Stomach (tissue), 9 donors: ENCODE results near the gene LMF2. TPM values are rescaled to one million over a fixed set of nuclear protein-coding genes. Genes with fewer than 3 reads are reported as not detected.
A peak's percentile ranks its signal among the peaks of the same experiment; 100 is the strongest.

ENCODE experiments used
- DNase-seq, 2 donors: peaks; one replicate each; pipeline versions ENCODE4 v3.0.0 to v3.0.0-alpha.2; 2013 to 2019
- H3K27ac ChIP-seq, 5 donors: fragments of 200-600 bp in 4 of 5; sonication (generic) in 4 of 5; one replicate each; pipeline ENCODE4 v1.5.1; 2013 to 2019; ENCODE audit warnings: mild to moderate bottlenecking in 1 of 5, moderate library complexity in 1 of 5
- H3K27me3 ChIP-seq, 3 donors: fragments of 200-600 bp; sonication (generic); one replicate each; pipeline ENCODE4 v1.5.1; 2017 to 2019; ENCODE audit warnings: mixed run types in 1 of 3
- H3K36me3 ChIP-seq, 4 donors: fragments of 200-600 bp; sonication (generic); 1 replicate in 3 of 4; 2 replicates in 1 of 4; pipeline ENCODE4 v1.5.1; 2016 to 2019
- H3K4me1 ChIP-seq, 4 donors: fragments of 200-600 bp; sonication (generic); one replicate each; pipeline ENCODE4 v1.5.1; 2016 to 2019
- H3K4me3 ChIP-seq, 4 donors: fragments of 200-600 bp; sonication (generic) in 3 of 4; one replicate each; pipeline ENCODE4 v1.5.1; 2016 to 2019; ENCODE audit warnings: mild to moderate bottlenecking in 1 of 4
- H3K9me3 ChIP-seq, 4 donors: fragments of 200-600 bp; sonication (generic); one replicate each; pipeline ENCODE4 v1.5.1; 2016 to 2019
- EP300 ChIP-seq: sonication (generic); formaldehyde crosslinking; IDR thresholded peaks from one replicate; pipeline ENCODE4 v1.6.1; 2017; ENCODE audit warnings: antibody characterized with exemption
- POLR2A ChIP-seq, 4 donors: fragments of 450-650 bp; IDR thresholded peaks; one replicate each; pipeline ENCODE4 v1.6.1; 2016; ENCODE audit warnings: antibody characterized with exemption in 4 of 4, control low read depth in 2 of 4, mild to moderate bottlenecking in 1 of 4, moderate library complexity in 1 of 4
- POLR2AphosphoS5 ChIP-seq, 3 donors: sonication (generic); formaldehyde crosslinking; IDR thresholded peaks; one replicate each; pipeline ENCODE4 v1.6.1; 2016; ENCODE audit warnings: antibody characterized with exemption in 3 of 3
- WGBS, 5 donors: extraction: QIAGEN DNeasy Blood & Tissue Kit in 3 of 5; methylation state at CpG; one replicate each; pipeline versions ENCODE4 v1.1.5 to v1.1.7; 2013 to 2018; 5-methylcytosine and 5-hydroxymethylcytosine counted together
- intact Hi-C: fragments of 100-400 bp; cut with DNase I; formaldehyde crosslinking; loops from one replicate; pipeline ENCODE4 v1.15.1; 2023; ENCODE audit warnings: low total_unique reads
- polyA plus RNA-seq, 3 donors: library from polyadenylated mRNA; stranded (reverse); fragments of 200-250 nt; gene quantifications; one replicate each; pipeline ENCODE4 v1.2.3, GENCODE V29; 2013
- total RNA-seq, 5 donors: library from RNA; depleted of rRNA; stranded (reverse); fragments of >200 nt; gene quantifications; one replicate each; pipeline versions ENCODE4 v1.1.0 to v1.2.3, GENCODE V29; 2014 to 2016
- TF ChIP-seq, protein P1 (sequence below), 7 experiments: fragments of 450-650 bp in 4 of 7; fragments of 200-600 bp in 3 of 7; sonication (generic) in 3 of 7; IDR thresholded peaks; one replicate each; pipeline ENCODE4 v1.5.1; 2016 to 2019; ENCODE audit warnings: antibody characterized with exemption in 7 of 7, control low read depth in 2 of 7, mild to moderate bottlenecking in 1 of 7
- donor health status: healthy with polysubstance abuse.
- donor health status: Bipolar disorder and iron deficiency.
- donor health status: healthy.

LMF2 gene
- total and polyA plus RNA-seq, 8 donors: 11.9 to 212 (median 52.9) TPM

GRCh38 chr22:50474710-50475651 lies 32.5 kb downstream of the LMF2 start, which contains the start of gene SBF1:
Gene SBF1 (minus strand): TSS chr22:50475035. CDS start chr22:50474840, 195 bp downstream.
- Histone ChIP-seq H3K36me3 (no peaks in the 10 kb centered on the region), H3K4me3 (peak within 1 kb of the TSS; percentile 83 to 99 (median 98)), H3K27me3 (peaks cover 0 to 15% (median 0%) of the 10 kb centered on the region in 3 donors), H3K9me3 (no peaks in the 10 kb centered on the region), H3K27ac (peak within 1 kb of the TSS; percentile 81 to 93 (median 87)), H3K4me1 (peaks cover 44 to 52% (median 50%) of the 10 kb centered on the region in 4 donors)
- TF ChIP-seq EP300 (no peak), POLR2AphosphoS5 (IDR thresholded peaks at IDR 0.05) (peak; percentile 26 to 72 (median 42))
- 1 to 4% (median 2%) methylated on average over 32 to 97 of the region's 97 CpGs for WGBS, 5 donors
- DNase-seq: peak; percentile 96 to 98
- intact Hi-C loops: no loop called here

DNA sequence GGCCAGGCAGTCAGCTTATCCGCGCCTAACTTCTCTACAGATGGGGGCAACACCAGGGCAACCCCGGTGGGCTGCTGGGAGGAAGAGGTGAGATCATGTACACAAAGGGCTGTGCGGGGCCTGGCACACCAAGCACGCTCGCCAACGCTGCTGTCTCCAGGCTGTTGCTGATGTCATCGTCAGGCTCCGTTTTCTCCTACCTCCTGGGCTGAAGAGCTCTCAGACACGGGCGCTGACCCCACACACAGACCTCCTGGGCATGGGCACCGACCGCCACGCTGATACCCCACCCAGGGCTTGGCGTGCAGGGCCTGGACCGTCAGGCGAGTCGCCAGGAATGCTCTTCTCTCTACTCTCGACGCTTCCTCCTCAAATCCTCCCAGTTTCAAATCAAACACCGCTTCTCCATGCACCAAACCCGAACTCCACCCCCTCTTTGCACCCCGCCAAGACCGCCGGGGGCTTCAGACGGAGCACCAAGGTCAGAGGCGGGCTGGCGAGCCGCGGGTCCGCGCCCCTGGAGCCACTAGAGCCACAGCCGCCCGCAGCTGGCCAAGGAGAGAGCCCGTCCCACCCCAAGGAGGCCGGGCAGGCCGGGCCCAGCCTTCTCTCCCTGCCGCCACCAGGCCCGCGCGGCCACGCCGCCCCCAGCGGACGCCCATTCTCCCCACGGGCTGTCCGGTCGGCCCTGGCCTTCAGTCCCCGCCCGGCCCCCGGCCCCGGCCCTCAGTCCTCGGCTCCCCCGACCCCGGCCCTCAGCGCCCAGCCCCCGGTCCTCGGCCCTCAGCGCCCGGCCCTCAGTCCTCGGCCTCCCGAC lies 33.4 kb downstream of the LMF2 start:
- peak; percentile 49 to 75 for DNase-seq
- TF ChIP-seq, protein P1, sequence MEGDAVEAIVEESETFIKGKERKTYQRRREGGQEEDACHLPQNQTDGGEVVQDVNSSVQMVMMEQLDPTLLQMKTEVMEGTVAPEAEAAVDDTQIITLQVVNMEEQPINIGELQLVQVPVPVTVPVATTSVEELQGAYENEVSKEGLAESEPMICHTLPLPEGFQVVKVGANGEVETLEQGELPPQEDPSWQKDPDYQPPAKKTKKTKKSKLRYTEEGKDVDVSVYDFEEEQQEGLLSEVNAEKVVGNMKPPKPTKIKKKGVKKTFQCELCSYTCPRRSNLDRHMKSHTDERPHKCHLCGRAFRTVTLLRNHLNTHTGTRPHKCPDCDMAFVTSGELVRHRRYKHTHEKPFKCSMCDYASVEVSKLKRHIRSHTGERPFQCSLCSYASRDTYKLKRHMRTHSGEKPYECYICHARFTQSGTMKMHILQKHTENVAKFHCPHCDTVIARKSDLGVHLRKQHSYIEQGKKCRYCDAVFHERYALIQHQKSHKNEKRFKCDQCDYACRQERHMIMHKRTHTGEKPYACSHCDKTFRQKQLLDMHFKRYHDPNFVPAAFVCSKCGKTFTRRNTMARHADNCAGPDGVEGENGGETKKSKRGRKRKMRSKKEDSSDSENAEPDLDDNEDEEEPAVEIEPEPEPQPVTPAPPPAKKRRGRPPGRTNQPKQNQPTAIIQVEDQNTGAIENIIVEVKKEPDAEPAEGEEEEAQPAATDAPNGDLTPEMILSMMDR (IDR thresholded peaks at IDR 0.05): no peak
- 2 to 3% (median 2%) methylated on average over 34 to 62 of the region's 62 CpGs for WGBS, 5 donors
- Histone ChIP-seq H3K4me3 (peak overlapping the region; percentile 83 to 99 (median 98)), H3K27me3 (peaks cover 0 to 6% (median 0%) of the 10 kb centered on the region in 3 donors), H3K27ac (peak overlapping the region; percentile 80 to 93 (median 87)), H3K36me3 (no peaks in the 10 kb centered on the region), H3K9me3 (no peaks in the 10 kb centered on the region), H3K4me1 (peaks cover 54 to 62% (median 59%) of the 10 kb centered on the region in 4 donors)
- intact Hi-C loops: no loop called here

DNA sequence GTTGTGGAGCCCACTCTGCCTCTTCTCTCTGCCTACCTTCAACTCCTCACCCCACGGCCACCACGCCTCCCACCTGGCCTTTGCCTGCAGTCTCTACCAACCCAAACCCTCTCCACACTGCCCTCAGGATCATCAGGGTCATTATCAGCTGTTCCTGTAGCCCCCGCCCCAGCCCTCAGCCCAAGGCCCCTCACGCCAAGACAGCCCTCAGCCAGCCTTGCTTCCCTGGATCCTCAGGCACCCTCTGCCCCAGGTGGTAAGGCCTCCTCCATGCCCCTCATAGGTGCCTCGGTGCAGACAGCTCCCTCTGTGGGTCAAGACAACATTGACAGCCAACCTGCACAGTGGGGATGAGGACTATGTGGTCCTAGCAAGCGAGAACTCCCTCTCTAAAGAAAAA lies 34.4 kb downstream of the LMF2 start:
- Histone ChIP-seq H3K9me3 (no peaks in the 10 kb centered on the region), H3K4me1 (peaks cover 56 to 71% (median 62%) of the 10 kb centered on the region in 4 donors), H3K27ac (no peak overlapping the region), H3K4me3 (peak overlapping the region; percentile 83 to 99 (median 98)), H3K27me3 (no peaks in the 10 kb centered on the region), H3K36me3 (peaks cover 0 to 4% (median 3%) of the 10 kb centered on the region in 4 donors)
- intact Hi-C loops: no loop called here
- no peak for DNase-seq
- 63 to 79% (median 74%) methylated on average over 6 of the region's 6 CpGs for WGBS, 5 donors
- no peak for TF ChIP-seq POLR2AphosphoS5 (IDR thresholded peaks at IDR 0.05)
- TF ChIP-seq, protein P1 (IDR thresholded peaks at IDR 0.05): peak in 1 of 7 experiments; percentile 13

DNA sequence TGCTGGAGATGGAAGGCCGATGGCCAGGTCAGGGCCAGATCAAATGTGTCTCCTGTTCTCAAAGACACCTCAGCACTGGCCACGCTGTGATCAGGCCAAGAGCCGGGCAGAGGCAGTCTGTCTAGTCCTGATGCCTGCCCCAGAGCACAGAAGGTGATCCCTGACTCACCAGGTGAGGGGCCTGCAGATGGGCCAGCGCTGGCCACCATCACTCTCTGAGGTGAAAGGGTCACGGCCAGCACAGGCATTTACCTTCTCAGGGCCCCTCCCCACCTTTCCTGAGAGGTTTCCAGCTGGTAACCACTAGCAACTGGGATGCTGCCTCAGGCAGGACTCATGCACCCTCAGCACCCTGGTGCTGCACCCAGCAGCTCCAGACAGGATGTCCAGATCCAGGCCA lies 35.5 kb downstream of the LMF2 start:
- Histone ChIP-seq H3K9me3 (no peaks in the 10 kb centered on the region), H3K36me3 (peaks cover 10 to 15% (median 14%) of the 10 kb centered on the region in 4 donors), H3K4me1 (peaks cover 56 to 74% (median 62%) of the 10 kb centered on the region in 4 donors), H3K4me3 (peak overlapping the region in 1 of 4 donors; percentile 4), H3K27ac (peak overlapping the region in 1 of 5 donors; percentile 81), H3K27me3 (no peaks in the 10 kb centered on the region)
- WGBS, 5 donors: 67 to 86% (median 81%) methylated on average over 4 to 5 of the region's 5 CpGs
- intact Hi-C loops: no loop called here
- no peak for DNase-seq
- no peak for TF ChIP-seq POLR2AphosphoS5 (IDR thresholded peaks at IDR 0.05)
- TF ChIP-seq, protein P1 (IDR thresholded peaks at IDR 0.05): no peak
- TF ChIP-seq EP300: no peak
- TF ChIP-seq POLR2A (IDR thresholded peaks at IDR 0.05): no peak
